GM19468 (cell line): ENCODE measurements around the gene STMN1.
A peak's percentile ranks its signal among the peaks of the same experiment; 100 is the strongest.
"Not testable (repeated sequence)": the region's sequence is repeated elsewhere in the genome, so short reads cannot be mapped to it uniquely, and the experiment has no call there.

ENCODE experiments used
- ATAC-seq: cut with Tn5 transposase; IDR thresholded peaks from one replicate; pipeline ENCODE4 v1.9.1; 2021; ENCODE audit warnings: mild to moderate bottlenecking, moderate library complexity, moderate number of reproducible peaks; ENCODE audit not compliant: unreplicated experiment; ENCODE audit errors: extremely low read depth

Gene STMN1

DNA sequence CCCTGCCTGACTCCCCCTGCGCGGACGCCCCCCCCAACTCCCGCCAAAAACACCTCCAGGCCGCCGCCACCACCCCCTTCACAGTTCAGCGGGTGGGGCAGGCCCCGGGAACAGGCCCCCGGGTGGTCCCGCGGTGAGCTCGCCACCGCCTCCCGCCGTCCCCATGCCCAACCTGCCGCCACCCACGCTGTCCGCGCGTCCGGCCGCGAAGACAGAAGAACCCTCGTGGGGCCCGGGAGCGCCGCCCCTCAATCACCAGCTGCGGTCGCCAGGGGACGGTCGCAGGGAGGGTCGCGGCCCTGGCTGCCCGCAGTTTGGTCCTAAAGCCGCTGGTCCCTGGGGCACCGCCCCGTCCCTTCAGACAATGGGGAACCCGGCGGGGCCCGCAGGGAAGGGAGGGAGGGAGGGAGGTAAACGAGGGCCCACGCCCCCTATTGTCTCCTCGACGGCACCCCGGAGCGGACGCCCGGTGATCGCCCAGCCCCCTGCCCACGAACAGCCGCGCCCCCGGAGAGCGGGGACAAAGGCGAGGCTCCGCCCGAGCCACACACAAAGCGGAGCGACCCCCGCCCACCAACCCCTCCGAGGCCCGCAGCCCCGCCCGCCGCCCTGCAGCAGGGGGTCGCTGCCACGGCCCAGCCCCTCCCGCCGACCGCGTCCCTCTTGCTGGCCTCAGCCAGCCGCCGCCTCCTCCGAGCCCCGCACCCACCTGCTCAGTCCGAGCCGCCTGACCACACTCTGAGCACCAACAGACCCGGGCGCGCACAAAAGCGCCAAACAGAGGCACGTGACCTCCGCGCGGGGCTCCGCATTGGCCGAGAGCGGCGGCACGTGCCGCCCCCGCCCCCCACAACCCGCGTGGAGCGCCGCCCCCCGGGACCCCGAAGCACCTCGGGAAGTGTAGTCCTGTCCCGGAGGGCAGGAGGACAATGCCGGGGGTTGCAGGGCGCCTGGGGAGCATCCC lies at the start of gene STMN1:
TSS of gene STMN1 (minus strand) at position 740 of the 964 bp plus-strand sequence. CDS start 1,743 bp downstream, outside the sequence.
- peak; percentile 35 for ATAC-seq

DNA sequence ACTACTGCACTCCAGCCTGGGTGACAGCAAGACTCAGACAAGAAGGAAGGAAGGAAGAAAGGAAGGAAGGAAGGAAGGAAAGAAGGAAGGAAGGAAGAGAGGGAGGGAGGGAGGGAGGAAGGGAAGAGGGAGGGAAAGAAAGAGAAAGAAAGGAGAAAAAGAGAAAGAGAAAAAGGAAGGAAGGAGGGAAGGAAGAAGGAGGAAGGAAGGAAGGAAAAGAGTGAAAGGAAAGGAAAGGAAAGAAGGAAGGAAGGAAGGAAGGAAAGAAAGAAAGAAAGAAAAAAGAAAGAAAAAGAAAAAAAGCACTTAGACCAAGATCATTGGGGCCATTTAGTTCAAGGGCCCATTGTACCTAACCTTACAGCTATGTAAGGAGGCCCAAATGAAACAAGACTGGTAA lies 49.3 kb upstream of the STMN1 start:
- no peak for ATAC-seq

DNA sequence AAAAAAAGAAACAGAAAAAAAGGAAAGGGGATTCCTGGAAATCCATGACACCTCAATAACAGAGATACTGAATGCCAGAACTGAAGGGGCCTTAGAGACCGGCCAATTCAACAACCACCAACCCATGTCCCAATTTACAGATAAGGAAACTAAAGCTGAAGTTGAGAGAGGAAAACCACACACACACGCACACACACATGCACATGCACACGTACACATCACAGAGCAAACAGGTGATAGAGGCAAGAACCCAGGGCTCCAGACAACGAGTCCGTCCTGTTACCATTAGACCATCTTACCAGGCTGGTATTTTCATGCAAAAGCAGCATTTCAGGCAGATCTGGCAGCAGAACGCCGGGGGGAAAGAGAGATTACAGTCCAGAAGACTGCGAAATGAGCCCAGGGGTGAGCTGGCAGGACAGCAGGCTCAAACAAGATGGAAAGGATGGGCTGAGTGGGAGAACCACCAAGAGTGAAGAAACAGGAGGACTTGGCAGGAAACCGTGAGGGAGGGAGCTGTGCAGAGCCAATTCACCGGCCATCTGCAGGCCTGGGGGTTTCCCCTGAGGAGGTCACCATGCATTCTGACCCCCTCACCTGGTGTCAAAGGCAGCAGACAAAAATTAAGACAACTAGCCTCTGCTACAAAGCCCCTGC lies 48.2 kb upstream of the STMN1 start:
- no peak for ATAC-seq

DNA sequence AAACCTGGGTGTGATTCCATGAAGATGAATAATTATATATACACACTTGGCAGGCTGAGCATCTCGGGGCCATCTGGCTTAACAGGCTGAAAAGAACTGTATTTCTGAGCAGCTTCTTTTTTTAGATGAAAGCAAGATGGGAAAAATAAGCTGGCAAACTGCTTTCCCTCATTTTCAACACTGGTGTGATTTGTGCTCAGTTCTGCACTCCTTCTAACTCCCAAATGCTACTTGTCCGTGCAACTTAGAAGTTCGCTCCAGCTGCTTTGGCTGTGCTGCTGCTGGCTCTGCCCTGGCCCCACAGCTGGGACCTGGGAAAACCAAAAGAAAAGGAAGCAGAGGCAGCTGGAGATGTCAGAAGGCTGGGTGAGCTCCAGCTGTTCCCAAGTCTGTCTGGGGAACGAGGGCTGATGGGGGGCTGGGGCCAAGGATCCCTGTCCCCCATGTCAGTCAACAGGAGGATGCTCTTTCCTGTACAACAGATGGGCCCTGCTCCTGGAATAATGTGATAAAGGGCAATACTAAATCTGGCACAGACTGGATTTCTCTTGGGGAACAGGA lies 46.7 kb upstream of the STMN1 start:
- ATAC-seq, result no peak

DNA sequence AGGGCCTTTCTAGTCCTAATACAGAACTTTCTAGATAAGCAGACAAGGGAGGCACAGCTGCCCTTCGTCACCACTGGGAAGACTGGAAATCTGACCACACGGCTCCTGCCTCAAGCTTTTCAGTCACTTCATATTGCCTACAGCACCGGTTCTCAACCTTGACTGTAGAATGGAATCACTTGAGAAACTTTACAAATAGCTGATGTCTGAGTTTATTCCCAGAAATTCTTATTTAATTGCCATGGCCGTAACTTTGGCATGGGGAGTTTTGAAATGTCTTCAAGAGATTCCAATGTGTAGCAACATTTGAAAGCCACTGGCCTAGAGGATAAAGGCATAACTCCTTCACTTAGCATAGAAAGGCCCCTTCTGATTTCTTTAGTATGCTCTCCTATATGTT lies 42.4 kb upstream of the STMN1 start:
- ATAC-seq, result no peak

DNA sequence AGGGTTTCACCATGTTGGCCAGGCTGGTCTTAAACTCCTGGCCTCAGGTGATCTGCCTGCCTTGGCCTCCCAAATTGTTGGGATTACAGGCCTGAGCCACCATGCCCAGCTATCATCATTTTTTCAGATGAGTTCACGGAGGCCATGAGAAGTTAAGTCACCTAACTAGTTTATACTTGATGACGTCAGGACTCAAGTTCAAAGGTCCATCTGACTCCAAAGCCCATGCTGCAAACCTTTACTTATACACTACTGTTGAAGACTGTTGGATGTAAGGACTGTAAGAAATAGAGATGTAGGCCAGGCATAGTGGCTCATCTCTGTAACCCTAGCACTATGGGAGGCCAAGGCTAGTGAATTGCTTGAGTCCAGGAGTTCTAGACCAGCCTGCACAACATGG lies 40.8 kb upstream of the STMN1 start:
- ATAC-seq, result no peak

DNA sequence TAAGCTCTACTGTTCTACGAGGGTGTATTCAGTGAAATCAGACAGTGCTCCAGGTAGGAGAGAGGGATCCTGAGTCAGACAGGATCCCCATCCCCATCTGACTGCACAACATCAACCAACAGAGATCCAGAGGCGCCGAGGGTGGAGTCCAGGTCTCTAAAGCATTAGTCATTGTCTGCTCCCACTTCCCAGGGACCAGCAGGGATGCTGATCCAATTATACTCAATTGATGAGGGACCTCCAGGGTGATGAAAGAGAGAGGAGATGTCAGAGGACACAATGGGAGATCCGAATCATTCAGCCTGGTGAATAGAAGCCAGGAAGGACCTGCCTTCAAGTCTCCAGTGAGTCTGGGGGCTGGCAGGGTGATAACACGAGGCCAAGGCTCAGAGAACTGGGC lies 39.5 kb upstream of the STMN1 start:
- ATAC-seq, result no peak

DNA sequence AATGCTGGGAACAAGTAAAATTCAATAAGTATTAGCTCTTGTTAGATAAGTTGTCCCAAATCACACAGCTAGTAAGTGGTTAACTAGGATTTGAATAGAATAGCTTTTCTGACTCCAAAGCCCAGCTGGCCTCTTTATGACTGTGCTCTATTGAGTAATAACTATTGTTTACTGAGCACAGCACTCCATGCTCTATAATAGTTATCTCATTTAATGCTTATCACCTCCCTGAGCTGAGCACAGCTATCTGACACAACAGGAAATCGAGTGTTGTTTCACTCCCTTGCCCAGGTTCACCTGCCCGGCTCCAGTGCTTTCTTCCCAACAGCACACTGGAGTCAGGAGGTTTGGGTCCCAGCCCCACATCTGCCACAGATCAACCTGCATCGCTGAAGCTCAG lies 38.8 kb upstream of the STMN1 start:
- no peak for ATAC-seq

DNA sequence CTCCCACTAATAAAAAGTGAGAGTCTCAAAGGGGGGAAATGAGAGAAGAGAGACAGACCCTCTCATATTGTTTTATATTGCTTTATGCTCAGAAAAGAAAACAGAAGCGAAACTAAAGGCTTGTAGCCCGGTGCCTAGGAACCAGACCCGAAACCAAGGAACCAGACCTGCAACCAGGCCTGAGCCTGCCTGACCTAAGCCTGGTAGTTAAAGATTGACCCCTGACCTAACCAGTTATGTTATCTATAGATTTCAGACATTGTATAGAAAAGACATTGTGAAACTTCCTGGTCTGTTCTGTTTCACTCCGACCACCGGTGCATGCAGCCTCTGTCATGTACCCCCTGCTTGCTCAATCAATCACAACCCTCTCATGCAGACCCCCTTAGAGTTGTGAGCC lies 37.3 kb upstream of the STMN1 start:
- ATAC-seq, result not testable (repeated sequence)

DNA sequence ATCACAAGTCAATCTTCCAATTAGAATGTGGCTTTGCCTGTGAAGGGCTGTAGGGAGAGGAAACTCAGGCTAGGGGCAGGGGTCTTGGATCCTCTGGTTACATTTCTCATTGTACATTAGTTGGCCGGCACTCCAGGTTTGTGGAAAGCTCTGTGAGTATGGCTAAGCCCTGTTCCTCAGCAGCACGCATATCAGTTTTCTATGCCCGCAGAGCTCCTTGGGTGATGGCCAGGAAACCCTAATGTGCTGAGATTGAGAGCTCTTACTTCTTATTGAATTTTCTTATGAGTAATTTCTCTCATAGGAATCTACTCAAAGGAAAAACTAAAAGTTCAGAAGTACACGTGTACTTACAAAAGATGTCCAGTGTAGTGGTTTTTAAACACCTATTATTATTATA lies 30.7 kb upstream of the STMN1 start:
- ATAC-seq, result no peak

DNA sequence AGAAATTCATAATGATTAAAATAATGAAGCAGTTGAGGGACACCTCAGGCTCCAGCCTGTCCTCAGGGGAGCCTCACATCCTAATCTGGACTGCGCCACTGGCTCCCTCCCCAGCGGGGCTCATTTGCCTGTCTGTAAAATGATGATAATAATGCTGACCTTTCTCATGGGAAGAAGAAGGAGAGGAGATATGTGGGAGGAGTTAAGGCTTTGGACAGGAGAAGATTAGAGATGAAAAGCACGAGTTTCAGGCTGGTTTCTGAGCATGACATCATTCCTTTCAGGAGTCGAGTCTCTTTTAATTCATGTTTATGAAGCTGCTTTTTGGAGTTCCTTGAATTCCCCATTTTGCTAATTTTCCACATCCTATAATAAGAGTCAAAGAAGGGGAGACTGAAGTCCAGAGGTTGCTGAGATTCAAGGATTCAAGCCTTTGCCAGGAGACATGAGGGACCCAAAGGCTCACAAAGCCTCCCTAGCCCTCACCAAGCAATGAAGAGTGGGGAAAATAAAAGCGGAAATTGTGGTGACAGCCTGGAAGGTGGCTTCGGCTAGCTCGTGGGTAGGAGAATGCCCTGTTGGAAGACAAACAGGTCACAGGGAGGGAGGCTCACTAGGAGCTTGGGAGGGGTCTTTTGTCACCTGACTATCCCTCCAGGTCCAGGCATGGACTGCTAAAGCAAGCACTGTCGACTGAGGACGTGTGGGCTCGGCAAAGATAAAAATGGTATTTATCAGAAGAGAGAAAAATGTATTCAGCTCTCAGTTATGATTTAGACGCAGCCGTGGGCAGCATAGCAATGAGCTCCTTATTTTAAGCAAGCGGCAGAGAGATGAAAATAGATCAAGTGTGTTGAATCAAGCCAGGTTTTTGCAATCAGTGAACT lies 27.5 kb upstream of the STMN1 start:
- no peak for ATAC-seq

DNA sequence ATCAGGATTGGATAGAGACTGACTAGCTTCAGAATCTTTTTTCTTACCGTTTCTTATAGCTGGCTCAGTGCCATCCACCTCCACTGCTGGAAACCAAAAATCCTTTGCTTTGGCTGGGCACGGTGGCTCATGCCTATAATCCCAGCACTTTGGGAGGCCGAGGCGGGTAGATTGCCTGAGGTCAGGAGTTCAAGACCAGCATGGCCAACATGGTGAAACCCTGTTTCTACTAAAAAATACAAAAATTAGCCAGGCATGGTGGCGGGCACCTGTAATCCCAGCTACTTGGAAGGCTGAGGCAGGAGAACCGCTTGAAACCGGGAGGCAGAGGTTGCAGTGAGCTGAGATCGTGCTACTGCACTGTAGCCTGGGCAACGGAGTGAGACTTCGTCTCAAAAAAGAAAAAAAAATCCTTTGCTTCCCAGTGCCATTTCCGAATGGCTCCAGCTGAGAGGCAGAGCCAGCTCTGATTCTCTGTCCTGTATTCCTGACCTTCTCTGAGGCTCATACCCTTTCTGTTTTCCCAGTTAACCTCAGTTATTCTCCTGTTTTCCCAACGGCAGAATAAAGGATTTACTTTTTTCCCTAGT lies 26.7 kb upstream of the STMN1 start:
- ATAC-seq, result not testable (repeated sequence)

DNA sequence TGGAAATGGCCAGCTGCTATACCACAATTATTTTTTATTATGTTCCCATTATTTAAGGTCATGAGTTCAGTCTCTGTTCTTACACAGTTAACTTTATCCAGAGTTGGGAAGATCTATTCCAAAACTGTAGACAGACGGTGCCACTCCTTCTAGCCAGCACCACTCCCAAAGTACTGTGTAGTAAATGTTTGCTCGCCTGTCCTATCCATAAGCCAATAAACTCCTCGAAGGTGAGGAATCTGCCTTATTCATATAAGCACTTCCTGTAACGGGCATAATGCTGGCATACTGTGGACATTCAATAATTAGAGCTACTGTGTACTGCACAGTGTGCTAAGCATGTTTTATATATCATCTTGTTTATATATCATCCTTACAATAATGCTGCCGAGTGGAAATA lies 26.1 kb upstream of the STMN1 start:
- no peak for ATAC-seq

DNA sequence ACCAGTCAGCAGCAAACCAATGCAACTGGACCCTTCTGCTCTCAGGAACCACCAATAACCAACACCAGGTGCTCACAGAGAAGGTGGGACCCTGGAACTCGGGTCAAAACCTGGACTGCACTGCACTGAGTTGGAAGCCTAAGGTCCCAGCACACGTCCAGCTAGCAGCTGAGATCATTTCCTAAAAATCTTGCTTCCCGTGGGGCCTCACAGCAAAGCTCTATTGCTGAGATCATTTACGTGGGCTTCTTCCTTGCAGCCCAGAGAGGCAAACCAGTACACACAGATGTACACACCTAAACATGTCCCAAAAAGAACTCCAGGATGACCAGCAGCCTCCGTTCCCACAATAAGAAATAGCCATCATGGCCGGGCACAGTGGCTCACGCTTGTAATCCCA lies 22.8 kb upstream of the STMN1 start:
- no peak for ATAC-seq

DNA sequence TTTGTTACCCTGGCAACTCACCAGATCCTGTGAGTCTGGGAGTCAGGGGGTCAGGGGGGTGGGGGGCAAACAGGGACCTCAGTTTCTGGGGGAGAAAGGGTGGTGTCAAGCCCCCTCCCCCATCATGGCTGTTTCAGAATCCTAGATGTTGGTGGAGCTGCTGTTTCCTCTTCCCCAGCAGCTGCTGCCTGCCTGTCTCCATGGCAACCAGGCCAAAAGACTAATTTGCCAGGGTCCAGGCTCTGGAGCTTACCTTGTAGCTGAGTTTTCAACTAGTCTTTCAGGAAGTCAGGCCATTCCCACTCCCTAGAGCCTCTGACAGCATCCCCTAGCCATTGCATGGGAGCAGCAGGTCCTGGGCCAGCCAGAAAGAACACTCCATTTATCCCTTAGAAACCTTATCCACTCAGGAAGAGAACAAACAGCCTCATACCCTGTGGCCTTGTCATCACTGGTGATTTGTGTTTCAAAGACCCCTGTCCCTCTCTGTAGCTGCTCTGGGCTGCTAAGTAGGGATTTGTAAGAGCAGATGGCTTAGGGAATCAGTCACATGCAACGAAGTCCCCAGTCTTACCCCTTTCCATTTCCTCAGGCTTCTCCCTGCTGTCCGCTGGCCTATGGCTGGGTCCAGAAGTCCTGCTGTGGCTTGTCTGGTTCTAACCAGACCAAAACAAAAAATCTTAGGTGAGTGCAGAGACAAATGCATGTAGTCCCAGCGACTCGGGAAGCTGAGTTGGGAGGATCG lies 21.5 kb upstream of the STMN1 start:
- ATAC-seq, result no peak

DNA sequence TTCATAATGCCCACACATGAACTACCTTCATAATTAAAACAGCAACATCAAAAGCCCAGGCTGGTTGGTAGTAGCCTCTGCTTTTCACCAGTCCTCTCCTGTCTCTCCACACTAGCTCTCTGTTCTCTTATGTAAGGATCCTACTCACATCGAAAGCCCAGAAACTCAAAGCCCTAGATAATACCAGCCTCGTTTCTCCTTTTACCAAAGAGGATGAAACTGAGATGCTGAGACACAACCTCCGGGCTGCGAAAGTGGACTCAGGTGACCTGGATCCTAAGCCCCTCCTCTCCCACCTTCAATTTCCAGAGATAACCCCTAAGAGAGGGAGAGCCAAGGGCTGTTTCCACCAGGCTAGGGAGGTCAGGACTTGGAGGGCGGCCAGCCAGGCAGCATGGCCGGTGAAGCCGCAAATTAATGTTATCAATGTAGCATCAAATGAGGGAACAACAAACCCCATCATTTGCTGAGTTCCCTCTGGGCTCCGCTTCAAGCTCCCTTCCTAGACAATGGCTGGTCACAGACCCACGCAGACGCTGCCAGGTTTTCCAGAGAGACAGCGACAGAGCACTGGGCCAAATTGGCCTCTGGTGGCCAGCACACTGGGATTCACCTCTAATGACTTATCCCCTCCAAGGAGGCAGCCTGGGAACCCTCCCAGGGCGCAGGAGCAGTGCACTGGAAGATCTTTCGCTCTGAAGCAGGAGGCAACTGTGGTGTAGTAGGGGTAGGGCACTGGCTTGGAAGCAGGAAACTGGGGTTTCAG lies 20.7 kb upstream of the STMN1 start:
- ATAC-seq, result no peak

DNA sequence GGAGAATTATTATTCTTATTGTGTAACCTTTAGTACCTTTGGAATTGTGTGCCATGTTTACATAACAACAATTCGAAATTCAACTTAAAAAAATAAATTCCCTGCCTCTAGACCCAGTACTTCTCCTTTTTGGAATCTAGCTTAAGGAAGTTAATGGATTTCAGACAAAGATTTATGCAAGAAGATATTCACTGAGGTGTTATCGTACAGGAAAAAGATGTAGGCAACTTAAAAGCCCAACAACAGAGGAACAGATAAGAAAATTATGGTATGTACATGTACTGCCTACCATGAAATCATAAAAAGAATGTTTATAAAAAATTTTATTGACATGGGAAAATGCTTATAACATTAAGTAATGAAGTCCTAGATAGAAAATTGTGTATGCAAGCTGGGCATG lies 18.2 kb upstream of the STMN1 start:
- no peak for ATAC-seq

DNA sequence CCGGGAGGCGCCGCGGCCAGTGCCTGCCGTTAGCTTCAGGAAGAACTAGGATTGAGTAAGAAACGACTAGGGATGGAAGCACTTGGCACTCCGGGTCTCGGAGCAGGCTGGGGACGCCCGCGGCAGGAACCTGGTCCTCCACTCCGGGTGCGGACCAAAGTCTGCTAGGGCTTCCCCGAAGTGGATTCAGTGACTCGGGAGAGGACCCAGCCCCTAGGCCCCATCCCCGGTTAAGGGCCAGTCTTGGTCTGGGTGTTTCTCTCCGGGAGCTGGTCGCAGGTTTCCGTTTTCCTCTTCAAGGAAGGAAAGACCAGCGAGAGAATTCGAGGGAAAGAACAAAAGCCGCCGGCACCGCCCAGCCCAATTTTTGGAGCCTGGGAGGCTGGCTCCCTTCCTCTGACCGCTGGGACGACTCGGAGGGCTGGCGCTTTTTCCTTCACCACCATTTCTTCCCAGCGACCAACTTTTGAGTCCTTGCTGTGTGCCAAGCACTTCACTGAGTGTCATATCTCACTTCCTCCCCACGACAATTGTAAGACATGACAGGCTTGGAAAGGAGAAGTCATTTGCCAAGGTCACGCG lies 16.8 kb upstream of the STMN1 start:
- ATAC-seq, result no peak
